MM.1S (cell line): ENCODE results near the gene BNIP5.

Experiments used
- CTCF ChIP-seq: fragments of 300-600 bp; sonication (generic); IDR thresholded peaks from 2 replicates; pipeline ENCODE4 v1.5.1; 2016; ENCODE audit warnings: antibody characterized with exemption, low read length, mixed read lengths
- EZH2 ChIP-seq: fragments of 300-600 bp; sonication (generic); optimal IDR thresholded peaks from 2 replicates; pipeline ENCODE3; 2017; ENCODE audit warnings: low read depth, mild to moderate bottlenecking, antibody characterized with exemption, low read length, mixed read lengths

DNA sequence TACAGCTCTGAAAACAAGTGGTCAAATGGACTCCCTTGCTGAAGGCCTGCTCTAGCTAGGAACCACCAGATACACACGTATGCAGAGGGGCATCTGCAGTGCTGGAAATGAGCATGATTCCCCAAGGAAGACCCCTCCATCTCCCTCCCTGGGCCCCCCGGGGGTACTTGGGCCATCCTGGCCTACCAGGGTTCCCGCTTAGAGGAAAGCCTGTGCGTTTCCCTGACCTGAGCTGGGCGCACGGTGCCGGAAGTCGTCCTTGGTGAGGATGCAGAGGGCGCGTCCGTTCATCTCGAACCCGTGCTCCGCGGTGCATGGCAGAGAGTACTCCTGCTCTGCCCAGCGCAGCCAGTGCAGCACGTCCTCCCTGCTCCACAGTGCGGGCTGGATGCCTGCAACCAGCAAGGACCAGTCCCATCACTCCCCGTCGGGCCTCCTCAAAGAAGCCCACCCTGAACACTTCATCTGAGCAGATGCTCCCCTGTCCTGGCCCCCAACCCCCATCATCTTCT, 39.0 kb upstream of the BNIP5 start:
- TF ChIP-seq CTCF, result no peak
- TF ChIP-seq EZH2, result no peak
